Measurements from ENCODE around the gene DCLK1. TPM values are rescaled to one million over a fixed set of nuclear protein-coding genes. Genes with fewer than 3 reads are reported as not detected.

DCLK1 gene
- total RNA-seq, 2 donors from 2014 or later, result 2.6 to 8.6 TPM

DNA sequence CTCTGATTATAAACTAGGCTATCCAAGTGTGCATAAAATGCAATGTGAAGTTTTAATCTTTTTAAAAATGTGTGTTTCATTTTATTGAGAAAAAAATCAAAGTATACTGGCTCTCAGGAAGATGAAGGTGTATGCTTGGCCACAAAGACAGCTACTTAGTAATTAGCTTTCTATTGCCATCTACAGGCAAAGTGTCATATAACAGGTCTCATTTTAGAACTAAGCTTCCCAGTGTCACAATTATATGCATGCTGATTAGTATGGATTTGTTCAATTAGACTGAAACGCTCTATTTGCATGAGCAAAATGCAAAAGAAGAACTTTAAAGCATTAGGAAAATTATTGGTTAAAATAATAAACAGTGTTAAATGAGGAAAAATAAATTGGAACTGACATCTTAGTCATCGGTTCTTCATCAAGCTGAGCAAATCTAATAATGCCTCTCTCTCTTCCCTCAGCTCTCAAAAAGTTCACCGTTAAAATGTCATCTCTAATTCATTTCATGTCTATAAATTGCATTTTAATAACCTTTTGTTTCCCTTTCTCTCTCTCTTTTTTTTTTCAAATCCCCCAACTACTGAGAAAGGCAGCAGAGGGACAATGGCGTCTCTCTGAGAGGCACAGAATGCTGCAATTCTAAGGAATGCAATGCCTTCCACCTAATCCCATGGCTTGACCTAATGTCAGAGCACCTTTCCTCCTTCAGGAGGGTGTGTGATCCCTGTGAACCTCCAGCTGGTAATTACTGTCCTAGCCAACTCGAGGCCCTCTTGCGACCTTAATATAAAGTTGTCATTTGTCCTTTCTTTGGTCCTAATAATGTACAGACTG is 341.6 kb downstream of the DCLK1 start:
- DNase-seq (no peak), ATAC-seq (no peak)
- Histone ChIP-seq H3K4me1 (peaks cover 5% of the 10 kb centered on the region), H3K9me3 (no peaks in the 10 kb centered on the region), H3K27me3 (no peaks in the 10 kb centered on the region), H3K4me3 (no peak overlapping the region), H3K36me3 (replicated peaks in 1 of 2; ENCODE audit: insufficient read depth in 1 of 2, low read depth in 2 of 2) (no peaks in the 10 kb centered on the region), H3K27ac (no peak overlapping the region)
- 59% methylated on average over 6 of the region's 6 CpGs for WGBS, 2 donors
- intact Hi-C loops (cut with DNase I), result no loop called here
- TF ChIP-seq, protein P1, sequence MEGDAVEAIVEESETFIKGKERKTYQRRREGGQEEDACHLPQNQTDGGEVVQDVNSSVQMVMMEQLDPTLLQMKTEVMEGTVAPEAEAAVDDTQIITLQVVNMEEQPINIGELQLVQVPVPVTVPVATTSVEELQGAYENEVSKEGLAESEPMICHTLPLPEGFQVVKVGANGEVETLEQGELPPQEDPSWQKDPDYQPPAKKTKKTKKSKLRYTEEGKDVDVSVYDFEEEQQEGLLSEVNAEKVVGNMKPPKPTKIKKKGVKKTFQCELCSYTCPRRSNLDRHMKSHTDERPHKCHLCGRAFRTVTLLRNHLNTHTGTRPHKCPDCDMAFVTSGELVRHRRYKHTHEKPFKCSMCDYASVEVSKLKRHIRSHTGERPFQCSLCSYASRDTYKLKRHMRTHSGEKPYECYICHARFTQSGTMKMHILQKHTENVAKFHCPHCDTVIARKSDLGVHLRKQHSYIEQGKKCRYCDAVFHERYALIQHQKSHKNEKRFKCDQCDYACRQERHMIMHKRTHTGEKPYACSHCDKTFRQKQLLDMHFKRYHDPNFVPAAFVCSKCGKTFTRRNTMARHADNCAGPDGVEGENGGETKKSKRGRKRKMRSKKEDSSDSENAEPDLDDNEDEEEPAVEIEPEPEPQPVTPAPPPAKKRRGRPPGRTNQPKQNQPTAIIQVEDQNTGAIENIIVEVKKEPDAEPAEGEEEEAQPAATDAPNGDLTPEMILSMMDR (IDR thresholded peaks at IDR 0.05), result peak in 6 of 7 experiments; percentile 12 to 46 (median 28)
- no peak for TF ChIP-seq POLR2A (IDR thresholded peaks at IDR 0.05)

DNA sequence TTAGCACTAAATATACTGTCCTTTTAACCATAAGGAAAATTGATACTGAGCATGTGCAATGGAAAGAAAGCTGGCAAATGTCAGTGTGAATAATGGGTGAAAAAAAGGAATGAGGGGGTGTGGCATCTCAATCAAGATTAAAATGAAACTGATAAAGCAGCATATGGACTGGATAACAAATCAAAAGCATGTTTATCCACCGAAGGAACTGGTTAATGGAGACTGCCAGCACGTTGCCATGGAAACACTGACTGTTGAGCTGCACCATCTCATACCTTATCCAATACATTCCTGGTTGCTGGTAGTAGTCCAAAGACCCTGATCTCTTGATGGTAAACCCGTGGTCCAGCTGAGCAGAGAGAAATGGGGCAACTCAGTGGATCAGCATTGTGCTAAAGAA is 343.2 kb downstream of the DCLK1 start:
- 30 to 32% methylated on average over 3 of the region's 3 CpGs for WGBS, 2 donors
- ATAC-seq (no peak), DNase-seq (no peak)
- H3K9me3 ChIP-seq, result no peaks in the 10 kb centered on the region
- no peak overlapping the region for H3K4me3 ChIP-seq
- peaks cover 5% of the 10 kb centered on the region for H3K4me1 ChIP-seq
- no peak overlapping the region for H3K27ac ChIP-seq
- TF ChIP-seq, protein P1 (IDR thresholded peaks at IDR 0.05), result no peak
- no peak for TF ChIP-seq POLR2A (IDR thresholded peaks at IDR 0.05)
- H3K36me3 ChIP-seq (replicated peaks in 1 of 2; ENCODE audit: insufficient read depth in 1 of 2, low read depth in 2 of 2), result no peaks in the 10 kb centered on the region
- H3K27me3 ChIP-seq, result no peaks in the 10 kb centered on the region
- intact Hi-C loops (cut with DNase I), result no loop called here

DNA sequence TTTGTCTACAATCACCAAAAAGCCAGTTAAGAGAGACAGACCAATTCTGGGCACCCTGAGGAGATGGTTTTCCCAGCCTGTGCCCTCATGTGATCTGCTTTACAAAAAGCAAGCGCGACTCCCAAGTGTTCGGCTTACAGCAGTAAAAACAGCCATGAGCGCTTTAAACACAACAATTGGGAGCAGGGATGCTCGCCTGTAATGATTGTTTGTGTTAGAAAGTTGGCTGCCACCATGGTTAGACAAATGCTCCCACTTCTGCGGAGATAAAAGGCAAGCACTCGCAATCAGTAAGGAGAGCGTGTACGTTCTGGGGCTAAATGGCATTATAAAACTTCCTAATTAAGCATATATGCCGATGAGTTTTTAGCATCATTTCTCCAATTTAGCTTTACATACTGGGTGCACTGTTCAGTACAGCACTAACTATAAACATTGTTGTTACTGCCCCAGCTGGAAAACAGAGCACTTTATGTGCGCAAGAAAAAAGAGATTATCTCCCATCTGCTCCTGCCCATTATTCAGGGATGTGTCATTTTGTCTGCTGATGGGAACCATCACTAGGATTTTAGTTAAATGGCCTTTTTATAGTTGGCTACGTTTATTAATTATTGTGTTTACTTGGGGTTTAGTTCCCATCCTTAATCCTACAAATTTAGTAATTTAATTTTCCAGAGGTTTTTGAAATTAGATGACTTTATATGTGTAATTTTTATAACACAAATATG is 345.4 kb downstream of the DCLK1 start:
- Histone ChIP-seq H3K27ac (no peak overlapping the region), H3K27me3 (no peaks in the 10 kb centered on the region), H3K36me3 (replicated peaks in 1 of 2; ENCODE audit: insufficient read depth in 1 of 2, low read depth in 2 of 2) (no peaks in the 10 kb centered on the region), H3K4me3 (no peak overlapping the region), H3K9me3 (no peaks in the 10 kb centered on the region), H3K4me1 (peaks cover 5% of the 10 kb centered on the region)
- intact Hi-C loops (cut with DNase I), result no loop called here
- ATAC-seq (no peak), DNase-seq (no peak)
- 67 to 71% methylated on average over 12 of the region's 12 CpGs for WGBS, 2 donors
- TF ChIP-seq, protein P1 (IDR thresholded peaks at IDR 0.05), result no peak
- TF ChIP-seq POLR2A (IDR thresholded peaks at IDR 0.05), result no peak

DNA sequence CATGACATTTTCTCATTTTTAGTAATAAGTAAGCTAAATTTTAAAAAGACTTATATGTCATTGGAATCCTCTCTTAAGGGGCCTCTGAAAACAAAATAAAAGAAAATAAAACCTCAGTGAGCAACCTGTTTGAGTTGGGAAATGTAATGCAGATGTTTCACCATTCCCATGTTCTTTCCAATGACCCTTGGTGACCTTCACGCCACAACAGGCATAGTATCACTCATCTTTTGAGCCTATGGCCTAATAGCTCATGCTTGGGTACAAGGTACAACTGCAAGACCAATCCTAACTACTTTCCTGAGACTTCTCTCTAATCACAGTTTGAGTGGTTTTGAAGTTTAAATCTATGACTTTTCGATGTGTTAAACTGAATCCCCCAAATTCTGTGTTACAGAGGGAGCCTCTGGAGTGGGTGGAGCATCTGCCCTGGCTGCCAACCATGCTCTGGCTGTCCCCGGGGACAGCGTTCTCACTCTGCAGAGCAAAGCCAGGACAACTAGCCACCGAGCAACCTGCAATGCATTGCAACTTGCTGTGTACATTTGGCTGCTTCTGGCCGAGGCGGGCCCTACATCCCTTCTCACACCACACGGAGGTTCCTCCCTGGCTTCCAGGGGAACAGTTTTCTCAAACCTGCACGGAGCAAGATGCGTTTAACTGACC is 346.8 kb downstream of the DCLK1 start:
- H3K9me3 ChIP-seq, result no peaks in the 10 kb centered on the region
- no peaks in the 10 kb centered on the region for H3K27me3 ChIP-seq
- H3K4me3 ChIP-seq, result no peak overlapping the region
- no peaks in the 10 kb centered on the region for H3K36me3 ChIP-seq (replicated peaks in 1 of 2; ENCODE audit: insufficient read depth in 1 of 2, low read depth in 2 of 2)
- TF ChIP-seq, protein P1 (IDR thresholded peaks at IDR 0.05), result no peak
- TF ChIP-seq POLR2A (IDR thresholded peaks at IDR 0.05), result no peak
- 66 to 71% methylated on average over 7 to 10 of the region's 10 CpGs for WGBS, 2 donors
- intact Hi-C loops (cut with DNase I), result no loop called here
- DNase-seq (no peak), ATAC-seq (no peak)
- peaks cover 5% of the 10 kb centered on the region for H3K4me1 ChIP-seq
- no peak overlapping the region for H3K27ac ChIP-seq

Data from body of pancreas (tissue), 4 donors.